Measurements from ENCODE around the gene LGALS7B.
"Not testable (repeated sequence)": the region's sequence is repeated elsewhere in the genome, so short reads cannot be mapped to it uniquely, and the experiment has no call there.

LGALS7B gene

GRCh38 chr19:38803543-38803942, 14.5 kb downstream of the LGALS7B start:
- in situ Hi-C loops (cut with HindIII; ENCODE audit: low sequenced_read_pairs) = no loop called here
- DNase-seq (ENCODE audit: low read depth, low spot score) = no peak
- H3K4me3 ChIP-seq (ENCODE audit: low read depth, low read length) = no peak overlapping the region
- TF ChIP-seq CTCF (IDR thresholded peaks at IDR 0.05; ENCODE audit: low read depth, low read length) = no peak

- no peak for TF ChIP-seq CTCF (IDR thresholded peaks at IDR 0.05; ENCODE audit: low read depth, low read length)
- in situ Hi-C loops (cut with HindIII; ENCODE audit: low sequenced_read_pairs) = no loop called here
- no peak for DNase-seq (ENCODE audit: low read depth, low spot score)
- H3K4me3 ChIP-seq (ENCODE audit: low read depth, low read length) = no peak overlapping the region
Measured at GRCh38 chr19:38805180-38805579, 16.2 kb downstream of the LGALS7B start.

- no peak for DNase-seq (ENCODE audit: low read depth, low spot score)
- TF ChIP-seq CTCF (IDR thresholded peaks at IDR 0.05; ENCODE audit: low read depth, low read length) = no peak
- in situ Hi-C loops (cut with HindIII; ENCODE audit: low sequenced_read_pairs) = no loop called here
Measured at GRCh38 chr19:38806371-38806770, 17.4 kb downstream of the LGALS7B start.

GRCh38 chr19:38807374-38808098, 18.5 kb downstream of the LGALS7B start:
- in situ Hi-C loops (cut with HindIII; ENCODE audit: low sequenced_read_pairs); H3K4me3 ChIP-seq (ENCODE audit: low read depth, low read length): not testable (repeated sequence)

More at GRCh38 chr19:38806371-38806770, 17.4 kb downstream of the LGALS7B start:
- H3K4me3 ChIP-seq (ENCODE audit: low read depth, low read length) = no peak overlapping the region

GRCh38 chr19:38808741-38809140, 19.7 kb downstream of the LGALS7B start:
- H3K4me3 ChIP-seq (ENCODE audit: low read depth, low read length) = no peak overlapping the region
- TF ChIP-seq CTCF (IDR thresholded peaks at IDR 0.05; ENCODE audit: low read depth, low read length) = no peak
- DNase-seq (ENCODE audit: low read depth, low spot score) = no peak
- in situ Hi-C loops (cut with HindIII; ENCODE audit: low sequenced_read_pairs) = no loop called here

More at GRCh38 chr19:38807374-38808098, 18.5 kb downstream of the LGALS7B start:
- DNase-seq (ENCODE audit: low read depth, low spot score) = not testable (repeated sequence)

GRCh38 chr19:38809592-38810252, 20.7 kb downstream of the LGALS7B start:
- no peak overlapping the region for H3K4me3 ChIP-seq (ENCODE audit: low read depth, low read length)
- no peak for DNase-seq (ENCODE audit: low read depth, low spot score)
- no peak for TF ChIP-seq CTCF (IDR thresholded peaks at IDR 0.05; ENCODE audit: low read depth, low read length)
- in situ Hi-C loops (cut with HindIII; ENCODE audit: low sequenced_read_pairs) = no loop called here
